HG03575 (cell line): Measurements from ENCODE around the gene C12orf60.

ENCODE experiments used
- ATAC-seq: cut with Tn5 transposase; IDR thresholded peaks from one replicate; pipeline ENCODE4 v1.9.1; 2021; ENCODE audit not compliant: unreplicated experiment, insufficient number of reproducible peaks, low FRiP score; ENCODE audit errors: extremely low read depth

Gene C12orf60

GRCh38 chr12:14826491-14826890, 23.0 kb downstream of the C12orf60 start:
- no peak for ATAC-seq

GRCh38 chr12:14827043-14827442, 23.6 kb downstream of the C12orf60 start:
- ATAC-seq: no peak

DNA sequence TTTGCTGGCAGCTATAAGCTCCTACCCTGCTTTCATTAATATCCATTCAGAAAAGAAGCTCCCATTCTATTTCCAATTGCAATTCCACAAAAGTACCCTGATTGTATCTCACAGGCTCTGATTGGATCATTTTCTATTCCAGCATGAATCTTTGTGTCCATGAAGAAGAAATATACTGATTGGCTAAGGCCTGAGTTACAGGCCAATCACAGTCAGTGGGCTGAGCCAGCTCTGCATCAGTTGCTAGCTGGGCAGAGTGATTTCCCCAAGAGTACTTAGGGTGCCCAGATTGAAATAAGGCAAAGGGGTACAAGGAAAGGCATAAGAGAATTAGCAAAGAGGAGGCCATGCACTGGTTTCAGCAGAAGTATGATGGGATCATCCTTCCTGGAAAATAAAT, 25.4 kb downstream of the C12orf60 start:
- ATAC-seq: no peak

GRCh38 chr12:14833336-14833735, 29.9 kb downstream of the C12orf60 start:
- no peak for ATAC-seq

DNA sequence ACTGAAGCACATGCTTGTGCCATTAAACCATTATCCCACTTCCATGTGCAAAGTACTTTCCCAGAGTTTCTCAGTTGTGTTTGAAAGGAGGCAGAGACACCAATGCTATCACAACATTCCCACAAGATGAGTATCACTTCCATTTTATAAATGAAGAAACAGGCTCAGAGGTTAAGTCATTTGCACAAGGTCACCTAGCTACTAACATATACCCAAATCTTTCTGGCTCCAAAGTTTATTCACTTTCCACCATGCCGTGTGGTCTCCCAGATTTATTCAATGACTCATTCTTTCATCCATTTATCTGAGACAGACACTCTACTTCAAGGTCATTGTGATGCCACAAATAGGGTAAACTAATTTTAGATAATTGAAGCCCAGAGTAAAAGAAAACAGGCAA, 30.5 kb downstream of the C12orf60 start:
- no peak for ATAC-seq

DNA sequence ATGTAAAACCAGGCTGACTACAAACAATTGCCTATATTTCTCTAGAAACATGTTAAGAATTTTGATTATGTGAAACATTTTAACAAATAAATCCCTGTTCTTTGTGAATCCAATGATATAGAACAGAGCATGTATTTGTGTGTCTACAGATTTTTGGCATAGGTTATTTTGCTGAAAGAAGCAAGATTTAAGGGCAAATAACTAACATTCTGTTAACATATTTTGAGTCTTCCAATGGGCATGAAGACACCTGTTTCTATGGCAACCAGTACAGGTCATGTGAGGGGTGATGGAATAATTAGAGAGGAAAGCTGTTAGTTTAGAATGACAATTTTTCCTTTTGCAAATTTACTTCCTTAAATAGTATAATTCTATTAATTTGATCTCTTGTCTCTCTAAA, 31.0 kb downstream of the C12orf60 start:
- no peak for ATAC-seq

- no peak for ATAC-seq
Observed at GRCh38 chr12:14836336-14837210, 33.1 kb downstream of the C12orf60 start.

GRCh38 chr12:14839262-14839661, 35.8 kb downstream of the C12orf60 start:
- ATAC-seq: no peak

DNA sequence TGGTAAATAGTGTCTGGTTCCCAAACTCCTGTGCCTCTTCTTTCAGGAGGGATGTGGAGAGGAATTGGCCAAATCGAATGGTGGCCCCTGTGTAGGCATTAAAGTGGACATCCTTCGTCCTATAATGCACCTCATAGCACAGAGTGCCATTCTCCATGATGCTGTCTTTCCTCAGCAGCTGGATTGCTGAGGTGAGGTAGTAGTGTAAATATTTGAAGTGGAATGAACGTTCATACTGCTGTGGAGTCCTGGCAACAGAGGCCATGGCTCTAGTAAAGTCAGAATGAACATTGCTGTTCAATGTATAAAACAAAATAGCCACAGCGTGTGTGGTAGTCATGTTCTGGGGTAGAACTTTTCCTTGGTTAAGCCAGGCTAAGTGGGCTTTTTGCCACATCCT, 37.1 kb downstream of the C12orf60 start:
- ATAC-seq: no peak

GRCh38 chr12:14841761-14842160, 38.3 kb downstream of the C12orf60 start:
- ATAC-seq: no peak

DNA sequence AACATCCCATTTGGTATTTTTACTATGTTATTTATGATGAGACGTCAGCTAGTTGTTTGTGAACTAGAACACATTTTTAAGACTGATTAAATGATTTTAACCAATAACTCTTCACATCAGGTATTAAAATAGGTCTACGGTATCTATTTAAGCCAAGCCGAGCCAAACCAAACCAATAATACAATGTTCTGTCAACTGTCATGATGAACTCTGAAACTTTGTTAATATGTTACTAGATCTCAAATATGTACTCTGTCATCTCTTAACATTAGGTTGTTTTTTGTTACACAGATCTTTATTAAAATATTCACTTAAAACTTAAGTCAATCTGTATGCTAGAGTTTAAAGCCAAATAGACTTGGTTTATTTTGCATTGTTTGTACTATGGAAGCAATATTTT, 38.8 kb downstream of the C12orf60 start:
- ATAC-seq: no peak

- ATAC-seq: no peak
Observed at GRCh38 chr12:14843425-14843887, 40.0 kb downstream of the C12orf60 start, which contains the start of gene ART4. TSS of gene ART4 (minus strand) at chr12:14843526. CDS start at chr12:14843113, 413 bp downstream.

GRCh38 chr12:14844401-14844800, 40.9 kb downstream of the C12orf60 start:
- no peak for ATAC-seq

DNA sequence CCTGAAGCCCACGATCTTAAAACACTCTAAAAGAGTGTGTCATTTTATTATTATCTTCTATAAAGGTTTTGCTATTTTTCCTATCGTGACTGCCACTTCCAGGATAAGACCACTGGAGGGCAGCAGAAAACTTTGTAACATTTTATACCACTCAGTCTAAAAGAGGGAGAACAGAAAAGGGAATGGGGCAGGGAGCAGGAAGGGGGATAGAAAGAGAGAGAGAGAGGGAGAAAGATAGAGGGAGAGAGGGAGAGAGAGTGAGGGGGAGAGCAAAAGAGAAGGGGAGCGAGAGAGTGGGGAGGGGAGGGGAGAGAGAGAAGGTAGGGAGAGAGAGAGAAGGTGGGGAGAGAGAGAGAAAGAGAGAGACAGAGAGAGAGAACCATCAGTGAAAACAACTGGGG, 41.9 kb downstream of the C12orf60 start:
- ATAC-seq: no peak

DNA sequence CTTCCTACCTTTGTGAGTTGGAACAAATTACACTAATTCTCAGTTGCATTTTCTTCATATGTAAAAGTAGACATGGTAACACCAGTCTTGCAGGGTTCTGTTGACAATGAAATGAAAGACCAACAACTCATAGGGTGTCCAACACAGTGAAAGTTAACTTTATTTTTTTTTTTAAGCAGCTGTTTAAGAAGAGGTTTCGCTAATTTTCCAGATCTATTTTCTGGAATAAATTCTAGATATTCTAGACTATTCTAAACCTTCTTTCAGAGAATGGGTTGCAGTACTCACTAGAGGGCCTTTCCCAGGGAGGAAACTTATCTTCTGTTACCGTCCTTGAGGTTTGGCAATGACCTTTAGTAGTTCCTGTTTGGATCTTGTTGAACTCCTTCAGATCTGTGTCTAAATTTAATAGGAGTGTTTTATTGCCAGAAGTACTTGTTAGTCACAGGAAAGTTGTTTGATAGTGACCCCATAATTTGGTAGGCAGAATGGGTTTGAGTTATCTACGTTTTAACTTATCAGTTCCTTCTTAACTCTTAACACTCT, 42.6 kb downstream of the C12orf60 start:
- no peak for ATAC-seq

DNA sequence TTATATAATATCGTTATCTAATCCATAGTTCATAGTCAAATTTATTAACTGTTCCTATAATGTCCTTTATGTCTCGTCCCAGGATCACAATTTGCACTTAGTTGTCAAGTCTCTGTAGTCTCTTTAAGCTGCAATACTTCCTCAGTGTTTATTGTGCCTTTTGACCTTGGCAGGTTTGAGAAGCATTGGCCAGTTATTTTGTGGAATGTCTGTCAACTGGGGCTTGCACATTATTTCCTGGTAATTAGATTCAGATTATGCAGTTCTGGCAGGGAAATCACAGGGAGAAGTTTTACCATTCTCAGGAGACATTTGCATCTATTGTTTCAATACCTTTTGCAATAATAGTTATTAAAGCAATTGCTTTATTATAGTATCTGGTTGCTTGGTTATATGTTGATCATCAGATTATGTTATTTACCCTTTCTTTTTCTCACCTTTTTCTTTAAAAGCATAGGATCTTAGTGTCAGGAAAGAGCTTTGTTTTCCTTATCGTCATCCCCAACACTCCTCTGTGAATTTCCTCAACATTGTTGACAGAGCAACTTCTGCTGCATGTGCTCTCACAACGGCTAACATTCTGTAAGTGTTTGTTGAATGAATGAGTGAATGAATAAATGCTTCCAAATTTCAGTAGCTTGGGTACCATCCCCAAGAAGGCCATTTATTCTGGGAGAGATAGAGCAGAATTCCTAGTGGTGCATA, 43.6 kb downstream of the C12orf60 start:
- ATAC-seq: no peak

DNA sequence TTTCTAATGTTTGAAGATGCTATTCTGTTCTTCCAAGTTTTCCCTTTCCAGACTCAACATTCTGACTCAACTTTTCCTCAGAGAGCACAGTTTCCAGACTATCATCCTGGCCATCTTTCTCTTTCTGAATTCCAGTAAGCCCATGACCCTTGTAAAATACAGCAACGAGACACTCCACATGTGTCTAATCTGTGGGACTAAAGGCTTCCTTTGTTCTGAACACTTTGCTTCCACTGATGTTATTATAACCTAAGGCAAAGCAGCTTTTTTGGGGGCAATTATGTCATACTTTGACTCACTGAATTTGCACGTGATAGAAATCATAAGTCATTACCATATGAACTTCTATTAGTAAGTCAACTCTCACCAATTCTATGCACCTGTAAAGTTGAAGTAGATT, 46.2 kb downstream of the C12orf60 start:
- ATAC-seq: no peak

DNA sequence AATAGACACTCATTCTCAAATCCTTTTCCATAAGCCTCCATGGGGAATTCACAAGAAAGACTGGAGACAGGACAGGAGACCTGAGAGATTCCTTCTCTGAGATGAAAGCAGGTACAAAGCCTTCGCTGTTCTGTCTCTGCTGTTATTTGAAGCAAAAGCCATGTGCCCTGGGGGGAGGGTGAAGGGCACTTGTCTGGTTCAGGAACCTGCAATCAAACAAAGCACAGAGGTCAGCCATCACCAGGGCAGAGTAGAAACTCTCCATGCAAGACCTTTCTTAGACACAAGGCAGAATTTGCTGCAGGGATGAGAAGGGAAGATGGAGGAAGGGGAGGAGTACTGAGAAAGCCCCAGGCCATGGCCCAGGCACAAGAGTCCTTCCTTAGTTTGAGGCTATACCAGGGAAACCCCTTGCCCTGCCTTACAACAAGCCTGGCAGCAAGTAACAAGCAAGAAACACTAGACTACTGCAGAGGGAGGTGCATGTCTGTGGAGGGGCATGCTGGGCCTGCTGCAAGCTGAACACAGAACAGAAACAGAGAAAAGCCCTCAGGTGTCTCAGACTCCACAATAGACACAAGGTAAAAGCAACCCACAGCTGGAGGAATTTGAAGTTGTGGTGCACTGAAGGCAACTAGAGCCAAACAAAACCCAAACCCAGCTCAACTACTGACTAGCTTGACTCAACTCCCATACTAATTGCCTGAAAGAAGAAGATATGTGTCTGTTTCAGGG, 47.6 kb downstream of the C12orf60 start:
- ATAC-seq: no peak

DNA sequence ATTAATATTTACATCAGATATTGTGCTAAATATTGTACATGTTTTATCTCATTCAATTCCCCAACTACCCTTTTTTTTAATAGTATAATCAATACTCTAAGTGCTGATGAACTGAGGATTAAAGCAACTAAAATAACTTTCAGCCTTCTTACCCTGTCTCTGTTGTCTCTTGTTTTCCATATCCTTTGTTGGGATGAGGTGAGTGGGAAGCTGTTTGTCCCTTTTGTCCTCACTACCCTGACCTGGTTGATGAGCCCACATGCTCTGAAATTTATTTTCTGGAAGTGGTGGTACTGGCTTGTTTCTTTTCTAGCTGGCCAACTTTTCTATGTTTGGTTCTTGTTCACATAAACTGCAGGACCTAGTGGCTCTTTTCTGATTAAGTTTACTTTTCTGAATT, 49.4 kb downstream of the C12orf60 start:
- no peak for ATAC-seq
